GM12878 (cell line): ENCODE data around the gene ERCC1. TPM values are rescaled to one million over a fixed set of nuclear protein-coding genes. Genes with fewer than 3 reads are reported as not detected.

Source experiments
- BMI1 ChIP-seq: fragments of 450-650 bp; IDR thresholded peaks from 2 replicates; pipeline ENCODE4 v1.6.1; 2016; ENCODE audit warnings: mild to moderate bottlenecking, moderate library complexity, borderline replicate concordance
- EGR1 ChIP-seq, 2 experiments: IDR thresholded peaks; 1 replicate in 1 of 2; 2 replicates in 1 of 2; pipeline ENCODE4 v1.6.1; 2011 to 2012; ENCODE audit warnings: low read depth in 2 of 2, low read length in 2 of 2, borderline replicate concordance in 1 of 2, mild to moderate bottlenecking in 1 of 2, moderate library complexity in 1 of 2
- IKZF1 ChIP-seq: fragments of 450-650 bp; conservative IDR thresholded peaks from 2 replicates; pipeline ENCODE4 v1.6.1; 2017; ENCODE audit warnings: antibody characterized with exemption, mild to moderate bottlenecking
- IKZF2 ChIP-seq, 2 experiments: fragments of 450-650 bp; IDR thresholded peaks; 2 replicates each; pipeline ENCODE4 v1.6.1; 2017; ENCODE audit warnings: mild to moderate bottlenecking in 2 of 2, moderate library complexity in 2 of 2
- IRF5 ChIP-seq: fragments of 450-650 bp; IDR thresholded peaks from 2 replicates; pipeline ENCODE4 v1.6.1; 2017; ENCODE audit warnings: borderline replicate concordance
- JUND ChIP-seq: IDR thresholded peaks from 2 replicates; pipeline ENCODE4 v1.6.1; 2012; ENCODE audit warnings: low read depth, mild to moderate bottlenecking, low read length, improper control_type of control experiment, moderate library complexity
- POLR2AphosphoS2 ChIP-seq: IDR thresholded peaks from 2 replicates; pipeline ENCODE4 v1.6.1; 2011; ENCODE audit warnings: low read depth, mild to moderate bottlenecking, low read length, improper control_type of control experiment, moderate library complexity
- POLR2AphosphoS5 ChIP-seq: IDR thresholded peaks from 2 replicates; pipeline ENCODE4 v1.6.1; 2011; ENCODE audit warnings: mild to moderate bottlenecking, low read length, inconsistent platforms
- PRDM15 ChIP-seq: fragments of 450-650 bp; formaldehyde crosslinking; IDR thresholded peaks from 2 replicates; pipeline ENCODE4 v1.4.0; 2020; ENCODE audit warnings: mild to moderate bottlenecking, moderate library complexity
- RB1 ChIP-seq: fragments of 450-650 bp; formaldehyde crosslinking; IDR thresholded peaks from 2 replicates; pipeline ENCODE4 v1.6.1; 2017; ENCODE audit warnings: mild to moderate bottlenecking, borderline replicate concordance
- RELB ChIP-seq: fragments of 450-650 bp; IDR thresholded peaks from 2 replicates; pipeline ENCODE4 v1.6.1; 2017; ENCODE audit warnings: low read depth, mild to moderate bottlenecking, moderate library complexity
- SMARCA5 ChIP-seq: fragments of 450-650 bp; IDR thresholded peaks from 2 replicates; pipeline ENCODE4 v1.6.1; 2017; ENCODE audit warnings: mild to moderate bottlenecking
- SREBF2 ChIP-seq: IDR thresholded peaks from 2 replicates; pipeline ENCODE4 v1.6.1; 2012; ENCODE audit warnings: mild to moderate bottlenecking, low read length
- SUPT20H ChIP-seq: IDR thresholded peaks from 2 replicates; pipeline ENCODE4 v1.6.1; 2011; ENCODE audit warnings: low read depth, mild to moderate bottlenecking, low read length, moderate library complexity, borderline replicate concordance; ENCODE audit not compliant: control insufficient read depth
- ZBTB33 ChIP-seq: fragments of 450-650 bp; IDR thresholded peaks from 2 replicates; pipeline ENCODE4 v1.6.1; 2017; ENCODE audit warnings: mild to moderate bottlenecking
- ZNF687 ChIP-seq: fragments of 450-650 bp; IDR thresholded peaks from 2 replicates; pipeline ENCODE4 v1.6.1; 2017; ENCODE audit warnings: mild to moderate bottlenecking, moderate library complexity
- polyA plus RNA-seq, 11 experiments: library from polyadenylated mRNA; depleted of rRNA in 4 of 11; unstranded in 6 of 11; stranded (reverse) in 5 of 11; fragments of >200 nt; fragmentation: Nextera tagmentation in 4 of 11; fragmentation: Illumina TruSeq in 1 of 11; extraction: Ambion mirVana in 4 of 11; extraction: Trizol in 1 of 11; gene quantifications; 1 replicate in 1 of 11; 2 replicates in 10 of 11; pipeline versions ENCODE4 v1.2.1 to v1.2.3, GENCODE V29; 2011 to 2016; ENCODE audit warnings: inconsistent platforms in 2 of 11, missing spikeins in 2 of 11, low read depth in 1 of 11
- total RNA-seq, 4 experiments: library from RNA; depleted of rRNA in 3 of 4; stranded (reverse); fragments of >200 nt in 3 of 4; fragmentation: Illumina TruSeq in 1 of 4; extraction: Trizol in 1 of 4; gene quantifications; 2 replicates each; pipeline versions ENCODE4 v1.2.1 to v1.2.3, GENCODE V29; 2013 to 2021

Gene ERCC1
- total and polyA plus RNA-seq, 10 of the 15 experiments (the other 5 are each of a cell fraction or from before 2014, with no cell fraction given), result 14.7 to 104 (median 61.1) TPM

- TF ChIP-seq PRDM15 (CRISPR knock-in tag) (no peak), RELB (no peak), RB1 (peak; percentile 92), SUPT20H (no peak), POLR2AphosphoS5 (no peak), SMARCA5 (peak; percentile 98), ZBTB33 (peak; percentile 56; the same call in 1 of the 2 replicates), EGR1 (IDR thresholded peaks at IDR 0.05; ENCODE audit: borderline replicate concordance in 1 of 2, low read depth in 2 of 2, low read length in 2 of 2) (no peak), ZNF687 (peak; percentile 78; the same call in 1 of the 2 replicates), IRF5 (no peak), BMI1 (no peak), POLR2AphosphoS2 (0 out of 2 replicates have a peak, but pooled peaks have one; percentile 26), IKZF2 (IDR thresholded peaks at IDR 0.05) (no peak), SREBF2 (no peak), JUND (0 out of 2 replicates have a peak, but pooled peaks have one; percentile 7), IKZF1 (peak; percentile 97)
Observed at GRCh38 chr19:45439569-45440258, 16.0 kb upstream of the ERCC1 start (continued).
